IPS-11a (cell line): ENCODE measurements around the gene RFPL4AL1.
"Not testable (repeated sequence)": the region's sequence is repeated elsewhere in the genome, so short reads cannot be mapped to it uniquely, and the experiment has no call there.

Experiments used
- H3K4me3 ChIP-seq: one replicate; pipeline ENCODE4 v1.5.1; 2013; ENCODE audit warnings: low read depth, low read length, control low read depth

The RFPL4AL1 gene

GRCh38 chr19:55768818-55769217 lies at the start of gene RFPL4AL1:
Gene RFPL4AL1 (plus strand): TSS chr19:55769118. CDS start chr19:55771805, 2,687 bp downstream.
- not testable (repeated sequence) for H3K4me3 ChIP-seq

GRCh38 chr19:55720214-55720746 lies 48.6 kb upstream of the RFPL4AL1 start:
- H3K4me3 ChIP-seq, result no peak overlapping the region

DNA sequence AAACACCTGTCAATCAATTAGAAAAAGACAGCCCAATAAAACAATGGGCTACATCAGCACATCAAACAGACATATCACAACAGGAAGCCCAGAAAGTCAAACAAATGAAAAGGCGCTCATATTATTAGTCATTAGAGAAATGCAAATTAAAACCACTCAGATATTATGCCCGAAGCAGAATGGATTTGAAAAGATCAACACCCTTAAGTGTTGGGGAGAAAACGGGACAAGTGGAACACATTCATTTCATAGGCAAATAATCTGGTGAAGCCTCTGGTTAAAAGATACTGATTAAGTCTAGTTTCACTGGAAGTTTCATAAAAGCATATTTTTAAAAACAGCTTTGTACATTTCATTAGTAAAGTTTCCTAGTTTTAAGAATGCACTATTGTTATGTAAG lies 48.1 kb upstream of the RFPL4AL1 start:
- no peak overlapping the region for H3K4me3 ChIP-seq

DNA sequence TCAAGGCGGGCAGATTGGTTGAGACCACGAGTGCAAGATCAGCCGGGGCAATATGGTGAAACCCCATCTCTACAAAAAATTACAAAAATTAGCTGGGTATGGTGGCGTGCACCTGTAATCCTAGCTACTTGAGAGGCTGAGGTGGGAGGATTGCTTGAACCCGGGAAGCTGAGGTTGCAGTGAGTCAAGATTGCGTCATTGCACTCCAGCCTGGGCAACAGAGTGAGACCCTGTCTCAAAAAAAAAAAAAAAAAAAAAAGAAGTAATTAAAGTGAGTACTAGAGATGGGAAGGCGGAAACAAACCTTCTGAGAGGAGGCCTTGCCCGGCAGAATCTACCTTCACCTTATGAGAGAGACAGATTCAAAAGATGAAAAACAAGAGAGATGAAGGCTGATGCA lies 45.4 kb upstream of the RFPL4AL1 start:
- no peak overlapping the region for H3K4me3 ChIP-seq

- not testable (repeated sequence) for H3K4me3 ChIP-seq
Observed at GRCh38 chr19:55730378-55730777, 38.5 kb upstream of the RFPL4AL1 start.

DNA sequence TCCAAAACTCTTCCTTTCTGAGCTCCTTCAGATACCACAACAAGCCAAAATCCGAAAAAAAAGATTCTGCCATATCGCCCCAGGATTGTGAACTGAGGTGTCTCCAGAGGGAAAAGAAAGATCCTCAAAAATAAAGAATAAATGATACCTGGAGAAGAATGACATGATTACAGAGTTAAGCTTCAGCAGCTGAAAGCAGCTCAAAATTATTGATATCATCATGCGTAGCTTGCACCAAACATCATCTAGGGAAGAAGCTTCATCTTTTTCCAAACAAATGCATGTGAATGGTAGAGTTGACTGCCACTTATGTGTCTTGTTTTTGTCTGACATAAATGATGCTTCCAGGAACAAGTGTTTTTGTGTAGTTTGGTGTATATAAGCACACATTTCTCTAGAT lies 30.6 kb upstream of the RFPL4AL1 start, which contains the start of gene NLRP9:
Gene NLRP9, minus strand, starts transcription at position 101 of the 400 bp plus-strand sequence. Its CDS starts 28 bp downstream, at position 73.
- H3K4me3 ChIP-seq, result no peak within 1 kb of the TSS

- no peak overlapping the region for H3K4me3 ChIP-seq
Observed at GRCh38 chr19:55750715-55751114, 18.2 kb upstream of the RFPL4AL1 start.

DNA sequence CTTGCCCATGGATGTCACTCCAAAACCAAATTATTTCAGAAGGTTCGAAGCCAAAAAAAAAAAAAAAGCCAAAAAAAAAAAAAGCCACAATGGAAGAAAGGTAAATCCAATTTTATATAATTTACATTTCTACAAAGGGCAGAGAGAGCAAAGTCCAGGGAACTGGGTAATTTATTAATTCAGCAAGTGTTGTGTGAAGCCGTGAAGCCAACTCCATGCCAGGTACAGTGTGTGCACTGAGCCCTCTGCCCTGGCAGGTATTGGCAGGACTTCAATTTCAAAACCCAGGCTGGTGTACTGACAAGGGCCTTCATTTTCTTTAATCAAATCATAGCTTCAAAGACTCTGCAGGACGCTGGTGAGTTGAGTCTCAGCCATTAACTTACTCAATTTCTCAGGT lies 15.5 kb upstream of the RFPL4AL1 start:
- H3K4me3 ChIP-seq, result no peak overlapping the region

GRCh38 chr19:55756808-55757207 lies 12.1 kb upstream of the RFPL4AL1 start:
- not testable (repeated sequence) for H3K4me3 ChIP-seq

DNA sequence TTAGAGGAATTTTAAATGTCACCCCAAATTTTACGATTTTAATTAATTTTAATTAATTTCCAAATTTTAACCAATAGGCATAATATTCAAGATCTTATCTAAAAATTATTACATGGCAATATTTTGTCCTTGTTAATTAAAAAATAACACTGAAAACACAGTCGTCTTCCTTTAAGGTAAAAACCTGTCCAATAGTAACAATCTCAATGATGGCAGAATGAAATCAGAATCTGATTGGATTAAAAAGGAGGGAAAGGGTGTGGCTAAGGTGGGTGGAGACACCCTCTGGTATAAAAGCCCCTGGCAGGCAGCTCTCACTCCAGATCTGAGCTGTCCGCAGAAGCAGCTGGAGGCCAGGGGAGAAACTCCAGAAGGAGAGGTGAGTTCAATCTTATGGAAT lies 10.1 kb upstream of the RFPL4AL1 start, which contains the start of gene RFPL4A:
Gene RFPL4A, plus strand, starts transcription at position 301 of the 400 bp plus-strand sequence. CDS start 2,704 bp downstream, outside the sequence.
- H3K4me3 ChIP-seq, result not testable (repeated sequence)

DNA sequence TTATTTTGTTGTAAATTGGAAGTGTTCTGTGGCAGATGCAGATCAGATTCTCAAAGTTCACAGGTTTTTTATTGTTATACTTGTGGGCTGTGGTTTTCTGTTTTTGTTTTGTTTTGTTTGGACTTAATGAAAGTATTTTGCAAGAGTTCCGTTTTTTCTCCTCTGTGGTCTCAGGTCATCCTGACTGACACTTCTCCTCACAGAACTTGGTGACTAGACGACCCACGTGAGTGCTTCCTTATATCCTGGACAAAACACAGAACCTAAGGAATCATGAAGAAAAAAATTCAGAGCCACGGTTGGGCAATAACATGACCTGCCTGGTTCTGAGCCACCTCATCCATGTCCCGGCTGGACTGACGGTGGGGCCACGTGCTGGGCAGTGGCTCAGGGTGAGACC lies 2.5 kb upstream of the RFPL4AL1 start:
- no peak overlapping the region for H3K4me3 ChIP-seq

GRCh38 chr19:55769632-55770031 lies 714 bp downstream of the RFPL4AL1 start:
- not testable (repeated sequence) for H3K4me3 ChIP-seq

DNA sequence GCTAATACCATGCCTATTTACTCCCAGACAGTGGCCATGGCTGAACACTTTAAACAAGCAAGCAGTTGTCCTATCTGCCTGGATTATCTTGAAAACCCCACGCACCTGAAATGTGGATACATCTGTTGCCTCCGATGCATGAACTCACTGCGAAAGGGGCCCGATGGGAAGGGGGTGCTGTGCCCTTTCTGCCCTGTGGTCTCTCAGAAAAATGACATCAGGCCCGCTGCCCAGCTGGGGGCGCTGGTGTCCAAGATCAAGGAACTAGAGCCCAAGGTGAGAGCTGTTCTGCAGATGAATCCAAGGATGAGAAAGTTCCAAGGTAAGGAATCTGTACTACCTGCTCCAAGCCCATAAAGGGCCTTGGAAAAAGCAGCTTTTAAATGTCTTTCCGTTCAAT lies 8.6 kb downstream of the RFPL4AL1 start:
- no peak overlapping the region for H3K4me3 ChIP-seq

- no peak overlapping the region for H3K4me3 ChIP-seq
Observed at GRCh38 chr19:55778331-55778730, 9.4 kb downstream of the RFPL4AL1 start.

DNA sequence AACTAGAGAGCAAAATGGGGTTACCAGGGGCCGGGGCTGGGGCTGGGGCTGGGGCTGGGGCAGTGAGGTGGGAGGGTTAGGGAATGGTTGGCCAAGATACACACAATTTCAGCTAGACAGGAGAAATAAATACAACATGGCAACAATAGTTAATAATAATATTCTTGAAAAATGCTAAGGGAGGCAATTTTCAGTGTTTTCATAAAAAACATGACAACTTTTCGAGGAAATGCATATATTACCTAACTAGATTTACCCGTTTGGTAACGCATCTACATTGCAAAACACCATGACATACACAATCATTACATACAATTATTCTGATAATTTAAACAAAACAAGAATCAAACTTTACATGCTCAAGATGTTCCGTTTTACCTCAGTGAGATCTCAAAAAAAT lies 12.2 kb downstream of the RFPL4AL1 start:
- H3K4me3 ChIP-seq, result no peak overlapping the region

DNA sequence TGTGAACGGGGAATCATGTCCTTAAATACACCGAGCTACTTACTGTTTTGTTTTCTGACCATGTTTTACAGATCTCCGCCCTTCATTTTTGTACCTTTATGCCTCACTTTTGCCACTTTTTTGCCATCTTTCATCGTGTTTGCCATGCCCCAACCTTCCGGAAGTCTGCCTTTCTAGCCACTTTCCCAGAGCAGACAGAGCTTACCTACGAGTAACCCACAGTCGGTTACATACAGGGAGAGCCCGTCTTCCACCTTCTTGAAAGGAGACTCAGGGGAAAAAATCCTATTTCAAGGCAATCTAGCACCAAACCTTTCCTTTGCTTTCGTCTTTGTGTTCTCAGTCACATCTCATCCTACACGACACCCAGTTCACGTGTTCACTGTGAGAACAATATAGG lies 26.1 kb downstream of the RFPL4AL1 start:
- H3K4me3 ChIP-seq, result no peak overlapping the region

DNA sequence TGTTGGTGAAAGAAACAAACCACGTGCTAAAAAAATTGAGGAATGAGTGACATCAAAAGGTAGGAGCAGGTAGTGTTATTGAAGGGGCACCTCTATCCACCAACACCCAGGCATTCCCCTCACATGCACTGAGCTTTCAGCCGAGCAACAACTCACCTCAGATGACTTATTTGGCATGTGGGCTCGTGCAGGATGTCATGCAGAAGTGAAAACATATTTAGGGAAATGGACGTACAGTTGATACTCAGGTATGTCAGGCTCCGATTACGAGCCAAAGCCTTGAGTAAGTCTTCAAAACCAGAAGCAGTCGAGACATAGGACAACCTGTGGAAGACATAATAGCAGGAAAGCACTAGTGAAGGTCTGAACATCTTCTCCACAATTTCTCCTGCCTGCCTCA lies 32.5 kb downstream of the RFPL4AL1 start:
- no peak overlapping the region for H3K4me3 ChIP-seq

DNA sequence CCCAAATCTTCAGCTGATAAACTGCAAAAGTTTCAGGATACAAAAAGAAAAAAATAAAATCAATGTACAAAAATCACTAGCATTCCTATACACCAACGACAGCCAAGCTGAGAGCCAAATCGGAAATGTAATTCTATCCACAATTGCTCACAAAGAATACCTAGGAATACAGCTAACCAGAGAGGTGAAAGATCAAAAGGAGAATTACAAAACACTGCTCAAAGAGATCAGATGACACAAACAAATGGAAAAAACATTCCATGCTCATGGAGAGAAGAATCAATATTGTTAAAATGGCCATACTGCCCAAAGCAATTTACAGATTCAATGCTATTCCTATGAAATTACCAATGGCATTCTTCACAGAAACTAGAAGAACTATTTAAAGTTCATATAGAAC lies 33.4 kb downstream of the RFPL4AL1 start:
- no peak overlapping the region for H3K4me3 ChIP-seq

- no peak overlapping the region for H3K4me3 ChIP-seq
Observed at GRCh38 chr19:55809381-55810058, 40.6 kb downstream of the RFPL4AL1 start.

GRCh38 chr19:55811340-55811739 lies 42.4 kb downstream of the RFPL4AL1 start:
- H3K4me3 ChIP-seq, result no peak overlapping the region

DNA sequence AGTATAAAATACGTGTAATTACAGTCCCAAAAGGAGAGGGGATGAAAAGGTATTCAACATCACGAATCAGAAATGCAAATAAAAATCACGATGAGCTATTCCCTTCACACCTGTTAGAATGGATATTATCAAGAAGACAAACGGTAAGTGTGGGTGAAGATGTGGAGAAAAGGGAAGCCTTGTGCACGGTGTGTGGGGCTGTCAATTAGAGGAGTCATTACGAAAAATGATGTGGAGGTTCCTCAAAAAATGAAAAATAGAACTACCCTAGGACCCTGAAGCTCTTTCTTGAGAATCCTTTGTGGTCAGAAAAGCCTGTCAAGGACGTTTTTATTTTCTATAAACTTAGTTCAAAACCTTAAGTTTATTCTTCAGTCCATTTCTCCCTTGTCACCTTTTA lies 43.5 kb downstream of the RFPL4AL1 start:
- no peak overlapping the region for H3K4me3 ChIP-seq

DNA sequence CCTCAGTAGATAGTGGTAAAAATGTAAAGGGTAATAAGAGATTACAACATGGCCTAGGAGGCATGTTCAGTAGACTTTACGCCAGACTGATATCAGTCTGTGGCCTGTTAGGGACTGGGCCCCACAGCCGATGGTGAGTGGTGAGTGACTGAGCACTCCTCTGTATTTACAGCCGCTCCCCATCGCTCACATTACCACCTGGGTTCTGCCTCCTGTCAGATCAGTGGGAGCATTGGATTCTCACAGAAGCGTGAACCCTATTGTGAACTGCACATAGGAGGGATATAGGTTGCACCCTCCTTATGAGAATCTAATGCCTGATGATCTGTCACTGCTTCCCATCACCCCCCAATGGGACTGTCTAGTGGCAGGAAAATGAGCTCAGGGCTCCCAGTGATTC lies 45.0 kb downstream of the RFPL4AL1 start:
- no peak overlapping the region for H3K4me3 ChIP-seq

GRCh38 chr19:55820037-55820436 lies 51.1 kb downstream of the RFPL4AL1 start:
- no peak overlapping the region for H3K4me3 ChIP-seq
